ENCODE results near the gene UNC13B.

The UNC13B gene

GRCh38 chr9:35452481-35452880 lies 290.7 kb downstream of the UNC13B start:
- no peak for DNase-seq

- no peak for DNase-seq
These were observed 292.0 kb downstream of the UNC13B start for GRCh38 chr9:35453786-35454185.

Data from NCI-H1048 (cell line).